GM10248 (cell line): ENCODE results near the gene ANKMY1.

Experiments
- CTCF ChIA-PET: fragments of 300-600 bp; sonication (Branson Sonifier 250); formaldehyde crosslinking; extraction: SDS; loops from one replicate; lab custom pipeline; 2021; ENCODE audit warnings: antibody characterized with exemption; lab: Yijun Ruan, JAX
- POLR2A ChIA-PET: fragments of 350-650 bp; sonication (Branson Sonifier 250); formaldehyde crosslinking; extraction: SDS; loops from one replicate; lab custom pipeline; 2020; ENCODE audit warnings: antibody characterized with exemption; lab: Yijun Ruan, JAX
- DNase-seq: peaks from one replicate; pipeline ENCODE4 v3.0.0; 2012; ENCODE audit errors: extremely low spot score
- TF ChIP-seq, protein P1 (sequence below): IDR thresholded peaks from 2 replicates; pipeline ENCODE4 v1.5.1; 2012; ENCODE audit warnings: mild to moderate bottlenecking, low read depth; ENCODE audit errors: extremely low read depth, missing control alignments, control extremely low read depth

The ANKMY1 gene

GRCh38 chr2:240589850-240590525, 32.2 kb upstream of the ANKMY1 start:
- TF ChIP-seq, protein P1, sequence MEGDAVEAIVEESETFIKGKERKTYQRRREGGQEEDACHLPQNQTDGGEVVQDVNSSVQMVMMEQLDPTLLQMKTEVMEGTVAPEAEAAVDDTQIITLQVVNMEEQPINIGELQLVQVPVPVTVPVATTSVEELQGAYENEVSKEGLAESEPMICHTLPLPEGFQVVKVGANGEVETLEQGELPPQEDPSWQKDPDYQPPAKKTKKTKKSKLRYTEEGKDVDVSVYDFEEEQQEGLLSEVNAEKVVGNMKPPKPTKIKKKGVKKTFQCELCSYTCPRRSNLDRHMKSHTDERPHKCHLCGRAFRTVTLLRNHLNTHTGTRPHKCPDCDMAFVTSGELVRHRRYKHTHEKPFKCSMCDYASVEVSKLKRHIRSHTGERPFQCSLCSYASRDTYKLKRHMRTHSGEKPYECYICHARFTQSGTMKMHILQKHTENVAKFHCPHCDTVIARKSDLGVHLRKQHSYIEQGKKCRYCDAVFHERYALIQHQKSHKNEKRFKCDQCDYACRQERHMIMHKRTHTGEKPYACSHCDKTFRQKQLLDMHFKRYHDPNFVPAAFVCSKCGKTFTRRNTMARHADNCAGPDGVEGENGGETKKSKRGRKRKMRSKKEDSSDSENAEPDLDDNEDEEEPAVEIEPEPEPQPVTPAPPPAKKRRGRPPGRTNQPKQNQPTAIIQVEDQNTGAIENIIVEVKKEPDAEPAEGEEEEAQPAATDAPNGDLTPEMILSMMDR: no peak
- ChIA-PET POLR2A (no interaction called here), CTCF (interaction anchor here (0.9 to 8.6 kb wide), 6 partner anchors 14 to 76 kb away, joined by 3 to 167 read pairs (median 3); no protein-coding TSS in a partner anchor)
- DNase-seq: no peak

DNA sequence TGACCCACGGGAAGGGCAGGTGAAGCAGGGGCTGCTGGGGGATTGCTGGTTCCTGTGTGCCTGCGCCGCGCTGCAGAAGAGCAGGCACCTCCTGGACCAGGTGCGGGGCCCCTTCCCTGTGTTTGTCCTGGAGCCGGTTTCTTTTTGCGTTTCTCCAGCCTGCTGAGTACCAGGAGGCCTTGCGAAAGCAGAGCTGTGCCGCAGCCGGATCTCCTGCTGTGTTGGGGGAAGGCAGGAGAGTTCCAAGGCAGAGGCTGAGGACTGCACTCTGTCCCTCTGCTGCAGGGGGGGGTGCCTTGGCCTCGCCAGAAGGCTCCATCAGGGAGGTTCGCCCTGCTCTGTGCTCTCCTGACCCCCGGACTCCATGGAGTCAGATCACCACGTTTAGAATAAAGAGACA, 31.6 kb upstream of the ANKMY1 start:
- ChIA-PET POLR2A (interaction anchor here (0.9 kb wide), 1 partner anchor 28 kb away, joined by 3 read pairs; no protein-coding TSS in a partner anchor), CTCF (interaction anchor here (0.9 to 8.6 kb wide), 7 partner anchors 13 to 75 kb away, joined by 3 to 167 read pairs (median 3); no protein-coding TSS in a partner anchor)
- TF ChIP-seq, protein P1: no peak
- DNase-seq: no peak

- no peak for DNase-seq
- TF ChIP-seq, protein P1: no peak
- ChIA-PET POLR2A (interaction anchor here (0.9 kb wide), 1 partner anchor 28 kb away, joined by 3 read pairs; no protein-coding TSS in a partner anchor), CTCF (interaction anchor here (1.2 to 8.6 kb wide), 6 partner anchors 18 to 154 kb away, joined by 3 to 167 read pairs (median 3); no protein-coding TSS in a partner anchor)
Observed at GRCh38 chr2:240588669-240589068, 30.9 kb upstream of the ANKMY1 start.

DNA sequence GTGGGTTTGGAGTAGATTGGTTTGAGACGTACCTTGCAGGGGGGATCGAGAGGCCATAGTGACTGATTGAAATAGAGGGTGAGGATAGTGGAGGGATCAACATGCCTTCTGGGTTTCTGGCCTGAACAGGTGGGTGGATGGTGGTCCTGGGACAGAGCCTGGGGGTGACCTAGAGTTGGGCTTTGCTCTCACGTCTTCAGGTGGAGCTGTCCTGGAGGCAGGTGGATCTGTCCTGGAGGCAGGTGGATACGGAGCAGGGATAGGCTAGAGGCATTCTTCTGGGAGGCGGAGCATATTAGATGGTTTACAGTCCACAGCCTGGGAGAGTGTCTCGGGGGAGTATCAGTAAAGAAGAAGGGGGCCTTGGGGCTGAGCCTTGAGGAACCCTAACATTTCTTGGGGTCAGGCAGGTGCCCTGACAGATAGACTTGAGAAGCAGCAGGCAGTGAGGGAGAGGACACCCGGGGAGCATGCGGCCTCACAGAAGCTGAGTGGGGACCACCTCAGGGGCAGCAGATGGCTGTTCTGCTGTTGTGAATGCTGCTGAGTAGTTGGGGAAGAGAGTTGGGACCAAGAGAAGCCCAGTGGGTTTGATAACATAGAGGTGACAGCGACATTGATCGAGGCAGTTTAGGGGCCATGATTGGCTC, 30.3 kb upstream of the ANKMY1 start:
- no peak for DNase-seq
- TF ChIP-seq, protein P1: no peak
- POLR2A ChIA-PET: interaction anchor here (0.9 kb wide), 2 partner anchors 27 kb away, joined by 3 to 4 read pairs; no protein-coding TSS in a partner anchor
- CTCF ChIA-PET: interaction anchor here (1.2 to 8.6 kb wide), 4 partner anchors 18 to 155 kb away, joined by 3 to 167 read pairs (median 24); no protein-coding TSS in a partner anchor

DNA sequence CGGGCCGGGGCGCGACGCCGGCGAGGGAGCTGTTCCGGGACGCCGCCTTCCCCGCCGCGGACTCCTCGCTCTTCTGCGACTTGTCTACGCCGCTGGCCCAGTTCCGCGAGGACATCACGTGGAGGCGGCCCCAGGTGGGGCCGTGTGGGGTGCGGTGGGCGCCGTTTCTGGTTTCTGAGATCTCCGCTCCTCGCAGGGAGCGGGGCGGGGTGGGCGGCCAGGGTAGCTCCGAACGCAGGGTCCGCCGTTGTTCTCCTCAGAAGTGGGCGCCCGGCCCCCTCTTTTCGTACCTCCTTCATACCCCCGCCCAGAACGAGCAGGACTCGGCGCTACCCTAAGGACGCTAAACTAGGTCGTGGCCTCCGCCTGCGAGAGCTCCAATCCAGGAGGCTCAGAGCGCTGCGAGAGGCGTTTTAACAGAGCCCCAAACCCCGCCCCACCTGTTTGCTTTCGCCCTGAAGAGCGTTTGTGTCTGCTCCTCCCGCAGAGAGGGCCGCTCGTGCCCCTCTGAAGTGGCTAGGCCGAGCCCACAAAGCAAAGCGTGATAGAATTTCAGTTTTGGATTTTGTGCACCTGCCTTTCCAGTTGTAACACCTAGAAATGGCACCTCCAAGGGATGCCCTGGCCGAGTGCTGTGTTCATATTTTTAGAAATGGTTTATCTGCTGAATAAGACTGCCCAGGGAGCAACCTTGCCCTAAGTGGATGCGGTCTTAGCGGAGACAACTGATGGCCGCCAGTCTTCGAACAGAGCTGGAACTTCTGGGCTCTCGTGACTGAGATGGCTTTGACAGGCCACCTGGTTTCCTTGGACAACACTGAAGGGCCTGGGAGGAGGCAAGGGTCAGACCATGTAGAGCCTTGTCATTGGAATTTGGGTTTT, 29.4 kb upstream of the ANKMY1 start:
- DNase-seq: peak; percentile 60
- ChIA-PET CTCF (interaction anchor here (1.0 to 8.6 kb wide), 6 partner anchors 9 to 491 kb away, joined by 3 to 167 read pairs (median 4); no protein-coding TSS in a partner anchor), POLR2A (interaction anchor here (0.9 to 3.6 kb wide), 7 partner anchors 11 to 73 kb away, joined by 3 to 34 read pairs (median 6); partner anchors contain the start of gene RNPEPL1)
- TF ChIP-seq, protein P1: no peak
